HG02623 (cell line): ENCODE measurements around the gene C1QL3.

Source experiments
- ATAC-seq: cut with Tn5 transposase; IDR thresholded peaks from one replicate; pipeline ENCODE4 v1.9.1; 2021; ENCODE audit warnings: moderate library complexity; ENCODE audit not compliant: unreplicated experiment

The C1QL3 gene

DNA sequence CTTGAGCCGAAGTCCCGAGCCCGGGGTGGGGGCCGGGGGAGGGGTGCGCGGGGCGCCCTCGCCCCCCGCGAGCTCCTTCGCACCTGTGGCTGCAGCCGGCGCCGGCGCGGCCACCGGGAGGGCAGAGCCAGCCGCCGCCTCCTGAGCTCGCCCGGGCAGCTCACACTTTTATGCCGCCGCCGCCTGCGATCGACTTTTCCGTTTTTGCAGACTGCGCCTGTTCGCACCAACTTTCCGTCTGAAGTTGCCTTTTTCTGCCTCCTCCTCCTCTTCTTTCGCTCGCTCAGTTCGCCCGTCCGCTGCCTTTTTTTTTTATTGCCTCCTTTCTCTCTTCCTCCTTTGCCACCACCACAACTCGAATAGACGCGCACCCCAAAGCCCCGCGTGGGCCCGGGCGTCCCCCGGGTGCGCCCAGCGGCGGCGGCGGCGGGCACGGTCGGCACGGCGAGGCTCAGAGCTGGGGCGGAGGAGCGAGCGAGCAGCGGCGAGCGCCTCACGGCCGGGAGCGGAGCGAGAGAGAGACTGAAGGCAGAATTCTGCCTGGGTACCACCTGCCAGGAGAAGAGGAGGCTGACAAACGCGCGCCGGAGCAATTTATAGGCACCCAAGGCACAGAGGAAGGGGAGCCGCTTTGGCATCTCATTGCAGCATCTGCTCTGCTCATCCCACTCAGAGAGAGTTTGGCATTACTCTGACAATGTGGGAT, at the start of gene C1QL3:
C1QL3 (minus strand) TSS at position 569 of the 706 bp plus-strand sequence. CDS start 814 bp downstream, outside the sequence.
- ATAC-seq = peak; percentile 21

DNA sequence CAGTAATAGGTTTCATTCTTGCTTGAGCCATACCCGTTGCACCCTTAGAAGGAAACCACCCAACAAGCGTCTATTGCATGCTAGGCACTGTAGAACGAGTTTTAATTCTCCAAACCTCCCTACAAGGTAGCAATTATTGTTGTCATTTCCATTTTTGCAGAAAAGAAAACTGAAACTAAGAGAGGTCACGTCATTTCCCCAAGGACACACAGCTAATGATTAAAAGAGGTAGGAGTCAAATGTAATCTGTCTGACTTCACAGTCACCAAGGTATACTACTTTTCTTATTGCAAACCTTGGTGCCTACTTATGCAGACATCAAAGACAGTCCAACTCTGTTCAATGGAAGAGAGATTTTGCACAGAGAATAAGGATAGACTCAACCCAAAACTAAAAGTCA, 49.1 kb upstream of the C1QL3 start:
- peak; percentile 86 for ATAC-seq

DNA sequence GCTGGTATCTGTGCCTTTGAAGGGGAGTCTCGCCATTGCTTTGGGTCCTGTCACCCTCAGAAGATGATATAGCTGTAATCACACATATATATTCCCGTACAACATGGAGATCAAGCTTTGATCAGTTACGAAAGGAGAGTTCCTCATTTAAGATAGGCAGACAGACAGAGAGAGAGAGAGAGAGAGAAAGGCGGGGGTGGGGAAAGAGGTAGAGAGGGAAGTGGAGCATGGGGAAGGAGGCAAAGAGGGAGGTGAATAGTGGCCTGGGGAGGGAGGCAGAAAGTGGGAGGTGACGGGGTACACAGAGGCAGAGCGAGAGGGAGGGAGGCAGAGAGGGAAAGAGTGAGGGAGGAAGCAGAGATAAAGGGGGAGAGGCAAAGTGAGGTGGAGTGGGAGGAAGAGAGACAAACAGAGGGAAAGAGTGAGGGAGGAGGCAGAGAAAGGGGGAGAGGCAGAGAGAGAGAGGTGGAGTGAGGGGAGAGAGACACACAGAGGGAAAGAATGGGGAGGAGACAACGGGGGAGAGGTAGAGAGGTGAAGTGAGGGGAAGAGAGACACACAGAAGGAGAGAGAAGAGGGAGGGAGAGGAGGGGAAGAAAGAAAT, 44.6 kb upstream of the C1QL3 start:
- no peak for ATAC-seq

DNA sequence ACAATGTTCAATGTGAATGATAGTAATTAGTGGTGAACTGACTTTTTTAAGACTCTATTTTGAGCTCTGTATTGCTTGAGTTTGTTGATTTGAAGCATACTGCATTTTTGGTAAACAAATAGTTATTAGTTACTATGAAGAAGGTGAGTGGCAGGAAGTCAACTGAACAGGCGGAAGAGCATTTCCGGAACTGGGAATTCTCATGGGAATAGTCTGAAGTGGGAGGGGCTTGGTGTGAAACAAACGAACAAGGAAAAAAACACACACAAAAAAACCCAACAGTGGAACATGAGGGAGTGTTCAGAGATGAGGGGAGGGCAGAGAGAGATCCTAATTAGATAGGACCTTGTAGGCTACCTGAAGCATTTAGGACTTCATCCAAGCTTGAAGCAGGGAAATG, 43.9 kb upstream of the C1QL3 start:
- no peak for ATAC-seq

DNA sequence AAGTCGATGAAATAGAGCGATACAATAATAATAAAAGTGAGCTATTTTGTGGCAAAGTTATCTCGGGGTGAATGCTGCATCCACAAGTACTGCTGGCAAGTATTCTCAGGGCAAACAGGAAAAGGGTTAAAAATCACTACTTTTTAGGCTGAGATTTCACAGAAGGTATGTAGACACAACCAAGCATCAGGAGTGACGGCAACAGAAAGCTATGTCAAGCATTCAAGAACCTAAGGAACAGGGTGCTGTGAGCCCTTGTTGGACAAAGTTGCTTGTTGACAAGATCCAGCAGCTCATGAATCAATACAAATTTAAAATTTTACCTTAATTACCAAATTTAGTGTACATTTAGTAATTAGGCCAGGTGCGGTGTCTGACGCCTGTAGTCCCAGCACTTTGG, 41.2 kb upstream of the C1QL3 start:
- ATAC-seq = no peak

DNA sequence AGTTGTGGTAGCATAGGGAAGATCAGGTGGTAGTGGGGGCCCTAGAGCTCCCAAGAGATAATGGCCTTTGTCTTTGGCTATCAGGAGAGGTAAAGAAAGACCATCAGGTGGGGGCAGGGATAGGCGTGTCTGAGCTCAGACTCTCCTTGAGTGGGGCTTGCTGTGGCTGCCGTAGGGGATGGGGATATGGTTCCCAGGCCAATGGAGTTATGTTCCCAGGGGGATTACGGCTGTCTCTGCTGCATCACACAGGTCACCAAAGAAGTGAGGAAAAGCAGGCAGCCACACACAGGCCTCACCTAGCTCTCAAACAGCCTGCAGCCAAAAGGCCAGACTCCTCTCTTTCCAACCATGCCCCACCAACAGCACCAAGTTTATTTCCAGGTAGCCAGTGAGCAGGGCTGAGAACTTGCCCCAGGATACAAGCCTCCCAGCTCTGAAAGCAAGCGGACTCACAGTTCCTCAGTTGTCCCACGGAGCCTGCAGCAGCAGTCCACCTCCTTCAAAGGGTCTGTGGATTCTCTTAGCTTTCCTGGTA, 37.6 kb upstream of the C1QL3 start:
- no peak for ATAC-seq

DNA sequence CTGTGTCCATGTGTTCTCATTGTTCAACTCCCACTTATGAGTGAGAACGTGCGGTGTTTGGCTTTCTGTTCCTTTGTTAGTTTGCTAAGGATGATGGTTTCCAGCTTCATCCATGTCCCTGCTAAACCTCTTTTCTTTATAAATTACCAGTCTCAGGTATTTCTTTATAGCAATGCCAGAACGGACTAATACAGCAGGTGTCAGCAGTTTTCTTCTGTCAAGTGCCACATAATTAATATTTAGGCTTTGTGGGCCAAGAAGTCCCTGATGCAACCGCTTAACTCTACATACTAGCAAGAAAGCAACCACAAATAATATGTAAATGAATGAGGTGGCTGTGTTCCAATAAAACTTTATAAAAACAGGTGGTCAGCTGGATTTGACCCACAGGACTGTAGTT, 26.3 kb upstream of the C1QL3 start:
- ATAC-seq = no peak

DNA sequence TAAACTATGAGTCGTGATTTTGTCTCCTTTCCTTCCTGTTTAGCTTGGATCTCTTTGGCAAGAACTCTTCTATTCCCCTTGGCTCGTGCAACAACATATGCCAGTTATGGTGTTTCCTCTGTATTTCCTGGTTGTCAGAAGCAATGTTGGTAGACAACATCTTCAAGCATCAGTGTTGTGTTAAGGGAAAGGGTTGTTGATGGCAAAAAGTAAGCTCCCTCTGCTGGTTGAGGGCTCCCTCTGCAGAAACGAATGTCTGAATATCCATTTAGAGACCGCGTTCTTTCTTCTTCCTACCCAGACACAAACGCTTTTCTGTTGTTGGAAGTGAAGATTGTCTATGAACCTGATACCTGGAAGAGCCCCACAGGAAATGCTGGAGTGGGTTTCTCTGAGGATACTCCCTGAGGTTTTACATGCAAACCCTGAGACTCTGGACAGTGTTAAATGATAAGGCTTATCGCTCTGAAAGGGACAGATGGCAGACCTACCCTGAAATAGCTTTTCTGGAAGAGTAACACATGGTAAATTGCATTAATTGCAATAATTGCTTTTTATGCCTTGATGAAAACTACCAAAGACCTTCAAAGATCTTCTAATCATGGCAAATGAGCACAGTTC, 23.5 kb upstream of the C1QL3 start:
- no peak for ATAC-seq

DNA sequence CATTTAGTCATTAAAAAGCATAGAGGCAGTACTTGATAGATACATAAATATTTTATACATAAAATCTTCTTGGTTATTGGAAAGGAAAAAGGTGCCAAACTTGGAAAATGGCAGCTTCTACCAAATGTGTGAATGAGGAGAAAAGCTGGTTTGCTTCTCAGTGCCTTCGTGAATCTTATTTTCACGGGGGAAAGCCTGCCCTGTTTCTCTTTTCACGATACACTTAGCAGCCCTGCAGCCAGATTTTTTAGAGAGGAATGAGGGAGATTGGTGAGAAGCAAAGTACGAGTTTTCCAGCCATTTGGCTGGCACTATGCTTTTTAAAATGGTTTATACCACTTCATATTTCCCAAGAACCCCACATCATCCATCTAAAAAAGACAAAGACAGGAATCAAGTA, 22.9 kb upstream of the C1QL3 start:
- no peak for ATAC-seq

DNA sequence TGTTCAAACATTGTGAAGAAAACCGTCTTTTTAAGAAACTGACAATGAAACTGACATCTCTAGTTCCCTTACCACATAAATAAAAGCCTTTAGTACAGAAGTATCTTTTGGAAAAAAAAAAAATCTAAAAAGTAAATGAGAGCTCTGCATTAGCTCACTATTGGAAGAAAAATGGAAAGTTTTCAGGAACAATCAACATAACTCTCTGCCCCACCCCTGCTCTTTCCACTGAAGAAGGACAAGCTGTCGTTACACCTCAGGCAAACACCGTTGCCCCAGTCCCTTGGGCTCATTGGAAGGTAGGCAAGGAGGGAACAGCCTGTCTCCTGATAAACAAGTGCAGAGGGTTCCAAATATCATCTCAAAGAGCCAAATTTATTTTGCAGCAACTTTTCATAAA, 22.4 kb upstream of the C1QL3 start:
- ATAC-seq = no peak

DNA sequence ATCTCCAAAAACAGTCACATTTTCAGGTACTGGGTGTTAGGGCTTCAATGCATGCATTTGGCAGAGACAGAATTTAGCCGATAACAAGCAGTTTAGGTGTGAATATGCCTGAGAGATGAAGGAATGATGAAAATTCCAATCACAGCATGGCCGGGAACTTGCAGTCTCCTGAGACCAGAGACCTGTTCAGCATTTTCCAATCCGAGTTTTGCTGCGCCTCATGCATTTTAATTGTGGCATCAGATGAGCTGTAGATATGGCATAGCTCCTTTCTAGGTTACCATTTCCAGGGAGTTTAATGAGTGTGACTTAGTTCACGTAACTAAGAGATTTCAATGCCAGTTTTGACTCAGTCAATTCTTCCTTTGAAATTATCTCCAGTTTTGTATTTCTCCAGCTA, 14.5 kb upstream of the C1QL3 start:
- ATAC-seq = no peak

DNA sequence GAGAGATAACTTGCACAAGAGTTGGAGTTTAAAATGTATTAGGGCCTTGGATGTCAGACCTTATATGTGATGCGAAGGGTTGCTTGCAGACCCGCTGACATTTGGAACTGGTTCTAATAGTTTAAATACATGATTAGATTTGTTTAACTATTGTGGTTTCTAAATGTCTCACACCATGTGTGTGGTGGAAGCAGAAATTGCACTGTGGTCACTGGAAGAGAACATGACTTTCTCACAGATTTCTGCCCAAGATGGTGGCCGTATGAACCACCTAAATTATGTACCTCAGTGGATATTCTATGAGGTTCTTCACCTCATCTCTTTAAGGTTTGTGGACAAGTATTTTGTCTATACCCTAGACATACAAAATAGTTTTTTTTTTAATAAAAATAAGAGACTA, 8.2 kb upstream of the C1QL3 start:
- no peak for ATAC-seq

DNA sequence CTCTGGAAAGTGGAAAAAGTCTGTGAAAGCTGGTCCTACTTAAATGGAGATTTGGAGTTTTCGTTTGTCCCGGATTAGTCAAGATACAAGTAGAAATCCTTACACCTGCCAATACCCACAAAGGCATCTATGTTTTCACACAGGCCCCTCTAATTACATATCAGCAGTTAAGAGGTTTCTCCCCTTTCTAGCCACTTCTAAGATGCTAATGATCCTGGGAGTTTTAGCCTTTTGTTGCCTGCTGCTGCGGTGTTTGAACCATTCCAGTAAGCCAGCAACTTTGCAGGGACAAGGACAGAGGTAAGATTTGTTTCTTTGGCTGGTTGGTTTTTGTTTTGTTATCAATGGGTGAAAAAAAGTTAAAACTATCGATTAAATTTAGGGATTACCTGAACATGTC, 5.8 kb upstream of the C1QL3 start:
- ATAC-seq = no peak

DNA sequence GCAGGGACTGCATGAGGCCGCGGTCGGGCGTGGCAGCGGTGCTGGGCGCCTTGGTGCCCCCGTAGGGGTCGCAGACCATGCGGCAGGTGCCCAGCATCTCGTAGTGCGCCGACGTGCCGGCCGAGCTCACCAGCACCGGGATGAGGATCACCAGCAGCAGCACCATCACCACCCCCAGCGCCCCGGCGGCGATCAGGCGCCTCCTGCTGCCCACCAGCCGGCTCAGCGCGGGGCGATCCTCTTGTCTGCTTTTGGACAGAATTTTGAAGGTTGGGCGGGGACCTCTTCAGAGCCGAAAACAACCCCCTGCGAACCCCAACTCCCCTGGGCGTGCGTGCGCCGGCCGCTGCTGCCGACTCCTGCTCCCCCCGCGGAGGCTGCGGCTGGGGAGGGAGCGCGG, 779 bp downstream of the C1QL3 start:
- peak; percentile 44 for ATAC-seq

DNA sequence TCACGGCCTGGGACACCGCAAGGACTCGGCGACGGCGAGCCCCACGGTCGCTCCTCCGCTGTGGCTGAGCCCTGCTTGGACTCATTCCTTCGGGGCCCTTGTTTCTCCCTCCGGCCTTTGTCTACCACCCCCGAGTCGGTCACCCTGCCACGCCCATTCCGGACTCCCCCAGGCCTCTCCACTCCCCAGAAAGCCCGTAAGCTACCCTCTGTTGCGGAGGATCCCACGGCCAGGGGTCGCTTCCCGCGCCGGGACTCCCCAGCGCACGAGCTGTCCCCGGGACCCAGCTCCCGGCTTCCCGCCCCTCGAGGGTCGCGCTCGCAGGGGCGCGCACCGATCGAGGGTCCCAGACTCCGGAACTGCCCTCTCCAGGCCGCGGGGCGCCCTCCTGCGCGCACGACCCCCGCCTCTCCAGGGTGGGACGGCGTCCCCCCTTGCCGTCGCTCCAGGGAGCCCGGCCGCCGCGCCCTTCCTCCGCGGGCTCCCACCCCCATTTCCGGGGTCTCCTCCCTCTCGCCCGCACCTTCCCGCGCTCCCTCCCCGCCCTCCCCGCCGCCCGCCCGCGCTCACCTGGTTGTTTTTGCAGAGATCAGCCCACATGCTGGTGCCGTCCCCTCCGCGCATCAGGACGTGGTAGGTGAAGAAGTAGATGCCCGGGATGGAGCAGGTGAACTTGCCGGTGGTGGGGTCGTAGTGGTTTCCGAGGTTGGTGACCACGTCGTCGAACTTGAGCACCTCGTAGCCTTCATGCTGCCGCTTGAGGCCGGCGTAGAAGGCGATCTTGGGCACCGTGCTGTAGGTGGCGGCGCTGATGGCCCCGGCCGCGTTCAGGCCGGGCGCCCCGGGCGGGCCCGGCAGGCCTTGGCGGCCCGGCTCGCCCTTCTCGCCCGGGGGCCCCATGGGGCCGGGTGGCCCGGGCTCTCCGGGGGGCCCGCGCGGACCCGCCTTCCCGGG, 1.5 kb downstream of the C1QL3 start:
- peak; percentile 30 for ATAC-seq

DNA sequence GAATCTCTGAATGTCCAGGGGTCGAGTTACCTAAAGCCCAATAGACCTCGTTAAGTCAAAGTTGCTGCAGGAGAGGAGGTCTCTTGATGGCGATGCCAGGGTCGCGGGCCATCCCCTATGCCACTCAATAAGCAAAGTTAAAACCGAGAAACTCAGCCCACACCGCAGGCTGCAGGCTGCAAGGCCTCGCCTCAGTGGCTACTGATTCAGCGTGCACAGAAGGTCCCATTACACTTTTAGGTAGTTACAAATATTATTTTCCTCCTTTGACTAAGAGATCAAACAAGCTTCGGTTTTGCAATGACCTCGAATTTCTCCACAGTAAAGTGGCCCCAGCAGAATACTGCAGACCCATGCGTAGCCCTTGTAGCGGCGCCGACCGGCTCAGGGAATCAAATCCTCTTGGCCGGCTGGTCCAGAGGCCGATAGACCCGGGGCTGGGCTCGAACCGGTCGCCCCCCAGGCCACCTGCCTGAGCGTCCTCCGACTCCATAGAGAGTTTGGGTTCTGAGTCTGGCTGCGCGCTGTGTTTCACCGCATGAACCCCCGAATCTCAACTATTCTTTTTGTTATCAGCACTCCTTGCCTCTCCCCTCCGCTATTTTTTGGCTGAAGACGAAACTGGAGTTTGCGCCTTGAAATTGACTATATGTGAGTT, 2.3 kb downstream of the C1QL3 start:
- no peak for ATAC-seq

DNA sequence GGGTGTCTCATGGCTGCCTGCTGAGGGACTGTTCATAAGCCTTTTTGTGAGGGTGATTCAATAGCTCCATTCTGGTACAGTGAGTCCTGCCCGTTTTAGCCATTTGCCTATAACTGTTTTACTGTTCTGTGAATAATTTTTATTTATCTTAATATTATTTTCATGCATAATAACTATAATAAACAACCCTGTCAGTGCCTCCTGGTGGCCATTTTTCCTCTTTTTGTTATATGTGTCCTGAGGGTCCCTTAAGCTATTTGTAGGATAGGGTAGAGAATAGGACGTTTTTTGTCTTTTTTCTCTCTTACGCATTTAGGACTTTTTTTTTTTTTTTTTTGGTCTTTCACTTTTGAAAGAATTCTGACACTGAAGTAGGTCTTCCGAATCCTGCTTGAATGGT, 2.9 kb downstream of the C1QL3 start:
- no peak for ATAC-seq

DNA sequence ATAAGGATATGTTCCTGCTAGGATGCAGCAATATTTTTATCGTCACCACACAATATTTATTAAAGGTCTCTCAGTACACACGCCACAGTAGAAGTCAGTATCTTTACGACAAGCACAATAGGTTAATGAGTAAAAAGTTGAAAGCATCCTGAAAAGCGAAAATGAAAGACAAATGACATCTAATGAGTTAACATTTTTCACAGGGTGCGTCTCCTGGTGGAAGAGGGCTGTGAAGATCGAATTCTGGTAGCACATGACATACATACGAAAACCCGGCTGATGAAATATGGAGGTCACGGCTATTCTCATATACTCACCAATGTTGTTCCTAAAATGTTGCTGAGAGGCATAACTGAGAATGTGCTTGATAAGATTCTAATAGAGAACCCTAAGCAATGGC, 10.8 kb downstream of the C1QL3 start:
- no peak for ATAC-seq

DNA sequence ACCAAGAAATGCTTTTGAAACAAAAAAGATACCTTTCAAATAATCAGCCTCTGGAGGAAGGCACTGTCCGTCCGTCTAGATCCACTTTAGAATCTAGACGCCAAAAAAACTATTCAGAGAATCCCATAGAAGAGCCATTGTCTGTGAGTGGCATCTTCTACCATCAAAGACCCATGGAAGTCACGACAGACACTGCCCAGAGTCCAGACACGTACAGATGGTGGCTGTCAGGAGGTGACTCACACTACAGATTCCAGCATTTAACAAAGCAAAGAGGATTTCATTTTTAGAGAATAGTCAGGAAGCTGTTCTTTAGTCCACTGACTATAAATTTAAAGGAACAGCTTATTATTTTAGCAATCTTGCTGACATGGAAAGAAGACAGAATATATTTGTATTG, 11.7 kb downstream of the C1QL3 start:
- ATAC-seq = no peak

DNA sequence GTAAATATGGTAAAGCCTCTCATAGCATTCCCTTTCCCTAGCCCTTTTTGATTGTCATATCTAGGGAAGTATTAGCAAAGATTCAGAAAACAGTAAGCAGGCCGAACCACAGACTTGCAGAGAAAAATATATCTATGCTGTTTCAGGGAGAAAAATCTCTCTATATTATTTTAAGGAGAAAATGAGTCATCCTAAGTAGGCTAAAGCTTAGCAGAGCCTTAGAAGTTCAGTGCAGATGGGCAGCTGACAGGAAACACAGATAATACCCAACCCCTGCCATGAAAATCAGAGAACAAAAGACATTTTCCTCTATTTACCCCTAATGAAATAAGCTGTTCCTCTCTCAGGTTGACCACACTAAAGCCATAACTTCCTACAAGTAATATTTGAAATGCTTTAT, 16.5 kb downstream of the C1QL3 start:
- no peak for ATAC-seq

DNA sequence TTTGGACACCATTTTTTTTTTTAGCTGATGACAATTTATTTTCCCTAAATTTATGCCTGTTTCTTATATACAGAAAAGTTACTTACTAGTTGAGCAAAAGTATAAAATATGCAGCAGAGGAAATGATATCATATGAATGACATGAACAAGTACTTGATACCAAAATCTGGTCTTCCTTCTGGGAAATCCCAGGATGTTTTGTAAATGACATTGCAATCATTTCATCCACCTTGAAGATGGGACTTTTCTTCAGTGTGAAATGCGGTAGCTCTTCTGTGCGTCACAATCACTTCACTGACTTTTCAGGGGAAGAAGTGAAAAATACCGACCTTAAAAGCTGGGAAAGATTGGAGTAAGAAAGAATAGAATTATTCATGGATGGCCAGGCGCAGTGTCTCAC, 23.8 kb downstream of the C1QL3 start:
- ATAC-seq = no peak
